HL-60 (cell line): ENCODE results near the gene AQP6.

Experiments used
- SPI1 ChIP-seq: IDR thresholded peaks from 2 replicates; pipeline ENCODE4 v1.6.1; 2012; ENCODE audit warnings: low read depth, mild to moderate bottlenecking, borderline replicate concordance
- TF ChIP-seq, protein P1 (sequence below): IDR thresholded peaks from one replicate; pipeline ENCODE4 v1.5.1; 2011; ENCODE audit warnings: low read length, control low read depth, inconsistent platforms; ENCODE audit not compliant: insufficient read depth
- TF ChIP-seq, protein P2 (sequence below): IDR thresholded peaks from 2 replicates; pipeline ENCODE4 v1.6.1; 2012; ENCODE audit warnings: low read depth; ENCODE audit not compliant: insufficient replicate concordance

DNA sequence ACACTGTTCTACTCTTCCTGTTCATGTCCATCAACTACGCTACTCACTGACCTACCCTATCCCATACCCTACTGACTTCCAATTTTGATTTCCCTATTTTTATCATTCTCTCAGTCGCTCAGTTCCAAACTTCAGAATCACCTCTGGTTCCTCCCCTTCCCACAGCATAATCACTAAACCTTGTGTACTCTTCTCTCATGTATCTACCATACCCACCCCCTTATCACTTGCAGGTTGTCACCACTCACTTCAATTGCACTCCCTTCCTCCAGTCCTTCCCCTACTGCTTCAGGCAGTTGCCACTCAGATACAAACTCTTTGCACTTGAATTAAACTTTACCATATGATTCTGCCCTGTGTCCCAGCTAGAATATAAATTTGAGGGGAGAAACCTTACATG is 46.2 kb downstream of the AQP6 start:
- TF ChIP-seq, protein P1, sequence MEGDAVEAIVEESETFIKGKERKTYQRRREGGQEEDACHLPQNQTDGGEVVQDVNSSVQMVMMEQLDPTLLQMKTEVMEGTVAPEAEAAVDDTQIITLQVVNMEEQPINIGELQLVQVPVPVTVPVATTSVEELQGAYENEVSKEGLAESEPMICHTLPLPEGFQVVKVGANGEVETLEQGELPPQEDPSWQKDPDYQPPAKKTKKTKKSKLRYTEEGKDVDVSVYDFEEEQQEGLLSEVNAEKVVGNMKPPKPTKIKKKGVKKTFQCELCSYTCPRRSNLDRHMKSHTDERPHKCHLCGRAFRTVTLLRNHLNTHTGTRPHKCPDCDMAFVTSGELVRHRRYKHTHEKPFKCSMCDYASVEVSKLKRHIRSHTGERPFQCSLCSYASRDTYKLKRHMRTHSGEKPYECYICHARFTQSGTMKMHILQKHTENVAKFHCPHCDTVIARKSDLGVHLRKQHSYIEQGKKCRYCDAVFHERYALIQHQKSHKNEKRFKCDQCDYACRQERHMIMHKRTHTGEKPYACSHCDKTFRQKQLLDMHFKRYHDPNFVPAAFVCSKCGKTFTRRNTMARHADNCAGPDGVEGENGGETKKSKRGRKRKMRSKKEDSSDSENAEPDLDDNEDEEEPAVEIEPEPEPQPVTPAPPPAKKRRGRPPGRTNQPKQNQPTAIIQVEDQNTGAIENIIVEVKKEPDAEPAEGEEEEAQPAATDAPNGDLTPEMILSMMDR, result no peak
- TF ChIP-seq, protein P2, sequence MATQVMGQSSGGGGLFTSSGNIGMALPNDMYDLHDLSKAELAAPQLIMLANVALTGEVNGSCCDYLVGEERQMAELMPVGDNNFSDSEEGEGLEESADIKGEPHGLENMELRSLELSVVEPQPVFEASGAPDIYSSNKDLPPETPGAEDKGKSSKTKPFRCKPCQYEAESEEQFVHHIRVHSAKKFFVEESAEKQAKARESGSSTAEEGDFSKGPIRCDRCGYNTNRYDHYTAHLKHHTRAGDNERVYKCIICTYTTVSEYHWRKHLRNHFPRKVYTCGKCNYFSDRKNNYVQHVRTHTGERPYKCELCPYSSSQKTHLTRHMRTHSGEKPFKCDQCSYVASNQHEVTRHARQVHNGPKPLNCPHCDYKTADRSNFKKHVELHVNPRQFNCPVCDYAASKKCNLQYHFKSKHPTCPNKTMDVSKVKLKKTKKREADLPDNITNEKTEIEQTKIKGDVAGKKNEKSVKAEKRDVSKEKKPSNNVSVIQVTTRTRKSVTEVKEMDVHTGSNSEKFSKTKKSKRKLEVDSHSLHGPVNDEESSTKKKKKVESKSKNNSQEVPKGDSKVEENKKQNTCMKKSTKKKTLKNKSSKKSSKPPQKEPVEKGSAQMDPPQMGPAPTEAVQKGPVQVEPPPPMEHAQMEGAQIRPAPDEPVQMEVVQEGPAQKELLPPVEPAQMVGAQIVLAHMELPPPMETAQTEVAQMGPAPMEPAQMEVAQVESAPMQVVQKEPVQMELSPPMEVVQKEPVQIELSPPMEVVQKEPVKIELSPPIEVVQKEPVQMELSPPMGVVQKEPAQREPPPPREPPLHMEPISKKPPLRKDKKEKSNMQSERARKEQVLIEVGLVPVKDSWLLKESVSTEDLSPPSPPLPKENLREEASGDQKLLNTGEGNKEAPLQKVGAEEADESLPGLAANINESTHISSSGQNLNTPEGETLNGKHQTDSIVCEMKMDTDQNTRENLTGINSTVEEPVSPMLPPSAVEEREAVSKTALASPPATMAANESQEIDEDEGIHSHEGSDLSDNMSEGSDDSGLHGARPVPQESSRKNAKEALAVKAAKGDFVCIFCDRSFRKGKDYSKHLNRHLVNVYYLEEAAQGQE, result no peak
- no peak for TF ChIP-seq SPI1
